Measurements from ENCODE around the gene OR1J1.

The OR1J1 gene

GRCh38 chr9:122477826-122478225 is at the start of gene OR1J1:
Gene OR1J1 (minus strand): TSS chr9:122477926. CDS start chr9:122477926, 0 bp downstream.
- DNase-seq, result no peak

DNA sequence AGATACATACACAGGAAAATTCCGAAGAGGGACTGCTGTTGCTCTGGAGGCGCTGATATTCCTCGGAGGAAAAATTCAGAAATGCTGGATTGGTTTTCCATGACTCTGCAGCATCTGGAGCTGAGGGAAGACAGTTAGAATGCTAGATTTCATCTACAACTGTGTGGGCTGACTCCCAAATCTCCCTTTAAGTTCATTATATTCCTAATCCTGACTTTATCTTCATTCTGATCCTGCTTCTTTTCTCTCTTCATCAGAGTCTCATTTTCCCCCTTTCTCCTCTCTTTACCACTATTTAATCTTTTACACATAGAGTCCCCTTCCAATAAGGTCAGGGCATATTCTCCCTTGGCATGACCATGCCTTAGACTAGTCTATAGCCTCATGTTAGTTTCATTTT is 49.5 kb upstream of the OR1J1 start, which contains the start of gene OR1N1:
TSS of gene OR1N1 (minus strand) at position 101 of the 400 bp plus-strand sequence. CDS start at position 101, 0 bp downstream.
- DNase-seq, result no peak

DNA sequence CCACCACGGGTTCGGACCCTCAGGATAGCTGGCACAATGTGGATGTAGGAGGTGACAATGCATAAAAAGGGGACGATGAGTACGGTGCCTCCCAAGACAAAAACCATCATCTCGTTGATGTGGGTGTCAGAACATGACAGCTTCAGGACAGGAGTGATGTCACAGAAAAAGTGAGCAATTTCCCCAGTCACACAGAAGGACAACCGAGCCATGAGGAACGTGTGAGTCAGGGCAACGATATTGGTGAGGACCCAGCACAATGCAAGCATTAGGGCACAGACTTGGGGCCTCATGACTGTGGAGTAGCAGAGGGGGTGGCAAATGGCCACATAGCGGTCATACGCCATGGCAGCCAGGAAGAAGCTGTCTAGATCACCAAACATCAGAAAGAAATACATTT is 48.9 kb upstream of the OR1J1 start:
- no peak for DNase-seq

GRCh38 chr9:122519376-122519775 is 41.6 kb upstream of the OR1J1 start:
- DNase-seq, result no peak

DNA sequence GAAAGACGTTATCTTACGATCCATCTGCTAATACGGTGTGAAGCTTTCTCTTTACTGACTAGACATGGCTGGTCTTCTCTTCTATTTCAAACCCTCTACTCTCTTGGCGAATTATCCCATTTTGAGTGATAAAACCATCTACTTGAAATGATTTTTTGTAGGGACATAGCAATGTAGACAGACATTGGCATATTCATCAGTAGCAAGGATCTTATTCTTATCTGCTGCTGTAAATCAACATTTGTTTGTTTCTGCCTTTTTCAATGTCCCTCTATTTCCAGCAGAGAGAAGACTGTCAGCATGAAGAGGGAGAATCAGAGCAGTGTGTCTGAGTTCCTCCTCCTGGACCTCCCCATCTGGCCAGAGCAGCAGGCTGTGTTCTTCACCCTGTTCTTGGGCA is 41.1 kb upstream of the OR1J1 start, which contains the start of gene OR1J4:
TSS of gene OR1J4 (plus strand) at position 301 of the 400 bp plus-strand sequence. CDS start at position 301, 0 bp downstream.
- no peak for DNase-seq

DNA sequence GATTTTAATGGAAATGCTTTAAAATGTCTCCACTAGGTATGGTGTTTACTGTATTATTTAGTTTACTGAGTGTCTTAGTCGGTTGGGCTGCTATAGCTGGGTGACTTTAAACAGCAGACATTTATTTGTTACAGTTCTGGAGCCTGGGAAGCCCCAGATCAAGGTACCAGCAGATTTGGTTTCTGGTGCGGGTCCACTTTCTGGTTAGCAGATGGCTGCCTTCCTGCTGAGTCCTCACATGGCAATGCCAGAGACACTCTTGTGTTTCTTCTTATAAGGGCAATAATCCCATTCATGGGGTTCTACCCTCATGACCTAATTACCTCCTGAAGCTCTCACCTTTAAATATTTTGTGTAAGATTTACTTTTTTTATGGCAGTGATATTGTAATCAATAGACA is 40.5 kb upstream of the OR1J1 start:
- no peak for DNase-seq

GRCh38 chr9:122510502-122510901 is 32.8 kb upstream of the OR1J1 start, which contains the start of gene OR1J2:
Gene OR1J2 (plus strand): TSS chr9:122510802. CDS start chr9:122510802, 0 bp downstream.
- no peak for DNase-seq

GRCh38 chr9:122506964-122507363 is 29.2 kb upstream of the OR1J1 start:
- no peak for DNase-seq

DNA sequence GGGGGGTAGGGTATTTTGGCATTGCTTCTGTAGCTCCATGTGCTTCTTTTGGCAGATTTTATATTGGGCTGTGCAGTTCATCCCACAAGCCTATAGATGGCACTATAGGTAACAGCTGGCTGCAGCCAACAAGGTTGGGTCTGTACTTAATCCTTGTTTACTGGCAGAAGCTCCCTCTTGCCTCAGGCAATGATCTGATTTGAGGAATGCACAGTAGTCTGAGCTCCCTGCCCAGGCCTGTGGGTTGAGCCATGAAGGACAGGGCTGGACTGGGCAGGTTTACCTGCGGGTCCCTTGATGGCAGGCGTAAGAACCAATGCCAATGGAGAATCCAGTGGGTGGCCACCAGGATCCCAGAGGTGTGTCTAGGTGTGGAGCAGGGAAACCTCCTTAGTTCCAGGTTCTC is 21.2 kb upstream of the OR1J1 start:
- DNase-seq, result peak; percentile 14

- DNase-seq, result no peak
Observed at GRCh38 chr9:122479062-122479461, 1.3 kb upstream of the OR1J1 start.

GRCh38 chr9:122477346-122477745 is 380 bp downstream of the OR1J1 start:
- DNase-seq, result no peak

GRCh38 chr9:122475717-122476116 is 2.0 kb downstream of the OR1J1 start:
- no peak for DNase-seq

DNA sequence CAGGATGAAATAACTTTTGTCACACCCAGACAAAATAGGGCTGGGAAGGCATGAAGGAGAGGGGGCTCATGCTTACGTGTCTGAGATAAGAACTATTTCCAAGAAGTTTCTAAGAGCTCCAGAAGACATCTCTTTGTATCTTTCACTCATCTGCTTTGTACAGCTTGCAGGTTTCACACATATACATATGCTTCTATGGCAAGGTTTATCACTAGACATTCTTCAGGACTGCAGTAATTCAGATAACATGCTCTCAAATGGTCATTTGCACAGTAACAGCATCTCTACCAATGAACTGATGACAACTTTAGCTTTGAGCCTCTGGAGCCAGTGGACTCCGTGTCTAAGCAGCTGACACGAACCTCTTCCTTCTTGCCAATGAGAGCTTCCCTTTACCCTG is 3.2 kb downstream of the OR1J1 start:
- DNase-seq, result no peak

DNA sequence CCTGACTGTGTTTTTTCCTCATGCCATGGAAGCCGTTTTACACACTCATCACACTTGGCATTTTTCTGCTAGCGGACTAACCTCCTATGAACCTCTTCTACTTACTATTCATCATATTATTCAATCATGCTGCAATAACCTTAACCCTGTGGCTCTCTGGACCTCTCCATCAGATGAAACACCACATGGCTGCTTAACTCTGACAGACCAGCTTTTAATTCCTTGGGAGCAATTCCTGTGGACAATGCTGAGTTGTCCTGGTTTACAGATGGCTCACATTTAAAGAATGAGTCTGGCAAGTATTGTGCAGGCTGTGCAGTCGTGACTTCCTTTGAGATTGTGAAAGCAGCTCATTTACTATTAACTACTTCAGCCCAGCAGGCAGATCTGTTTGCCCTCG is 9.0 kb downstream of the OR1J1 start:
- no peak for DNase-seq

DNA sequence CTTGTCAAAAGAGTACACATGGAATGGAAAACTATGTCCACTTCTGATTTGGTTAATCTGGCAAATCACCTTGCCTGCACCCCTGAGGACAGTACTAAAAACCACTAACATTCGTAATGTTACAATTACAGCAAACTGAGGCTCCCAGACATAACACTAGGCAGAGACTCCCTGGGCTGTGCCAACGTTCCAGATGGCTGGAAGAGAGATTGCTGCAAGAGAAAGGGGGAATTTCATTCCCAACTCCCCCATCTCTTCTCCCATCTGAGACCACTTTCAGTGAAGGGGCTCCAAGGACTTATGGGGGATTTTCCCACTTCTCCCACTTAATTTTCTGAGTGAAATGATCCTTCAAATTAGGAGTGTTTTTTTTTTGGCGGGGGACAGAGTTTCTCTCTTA is 11.3 kb downstream of the OR1J1 start:
- DNase-seq, result no peak

DNA sequence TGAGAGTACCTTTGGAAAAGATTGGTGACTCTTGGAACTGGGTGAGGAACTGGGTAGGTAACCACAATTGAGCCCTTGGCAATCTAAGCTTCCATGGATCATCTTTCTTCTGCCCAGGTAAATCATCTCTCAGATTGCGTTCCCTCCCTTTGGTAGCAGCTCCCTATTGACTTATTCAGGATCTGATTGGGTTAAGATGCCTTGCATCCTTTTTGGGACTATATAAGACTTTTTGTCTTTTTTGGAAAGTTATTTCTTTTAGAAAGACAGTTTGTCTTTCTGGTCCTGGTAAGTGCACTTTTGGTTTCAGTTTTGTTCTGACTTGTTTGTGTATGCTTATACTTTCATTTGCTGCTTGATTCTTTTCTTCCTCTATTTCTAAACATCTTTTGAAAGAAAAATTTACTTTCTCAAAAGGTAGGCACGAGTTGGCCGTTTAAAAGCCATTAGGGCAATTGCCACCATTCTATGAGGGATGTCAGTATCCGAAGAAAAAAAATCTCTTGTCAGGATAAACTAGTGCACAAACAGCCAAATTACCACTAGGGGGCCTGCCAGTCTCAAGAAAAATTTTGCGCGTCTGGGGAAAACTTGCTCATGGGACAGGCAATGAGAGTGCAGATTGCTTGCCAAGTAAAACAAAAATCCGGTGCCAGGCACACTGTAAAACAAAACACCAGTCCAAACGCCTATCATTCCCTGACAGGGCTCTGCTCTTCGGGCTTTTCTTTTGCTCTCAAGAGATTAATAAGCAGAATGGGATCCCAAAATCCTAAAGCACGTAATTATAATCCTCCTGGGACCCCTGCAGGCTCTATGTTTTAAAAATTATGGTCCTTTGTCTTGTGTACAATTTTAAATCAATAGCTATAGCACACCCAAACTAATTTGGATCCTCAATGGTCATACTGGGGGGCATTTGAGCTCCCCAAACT is 12.8 kb downstream of the OR1J1 start:
- peak; percentile 82 for DNase-seq

GRCh38 chr9:122463828-122464632 is 13.7 kb downstream of the OR1J1 start:
- peak; percentile 83 for DNase-seq

DNA sequence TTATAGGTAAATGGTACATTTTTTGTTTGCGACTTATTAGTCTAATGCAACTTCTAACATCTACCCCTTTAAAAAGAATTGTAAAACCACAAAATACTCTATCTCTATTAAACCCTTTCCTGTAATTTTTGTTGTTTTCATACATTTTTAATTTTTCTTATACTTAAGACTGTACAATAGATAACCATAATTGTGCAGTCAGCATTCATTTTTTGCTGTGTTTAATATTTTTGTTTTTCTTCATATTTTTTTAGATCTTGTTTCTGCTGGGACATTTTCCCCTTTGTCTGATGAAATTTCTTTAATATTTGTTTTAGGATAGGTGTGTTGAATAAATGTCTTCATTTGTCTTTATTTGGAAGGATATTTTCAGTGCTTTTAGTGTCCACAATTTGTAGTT is 19.9 kb downstream of the OR1J1 start:
- DNase-seq, result no peak

DNA sequence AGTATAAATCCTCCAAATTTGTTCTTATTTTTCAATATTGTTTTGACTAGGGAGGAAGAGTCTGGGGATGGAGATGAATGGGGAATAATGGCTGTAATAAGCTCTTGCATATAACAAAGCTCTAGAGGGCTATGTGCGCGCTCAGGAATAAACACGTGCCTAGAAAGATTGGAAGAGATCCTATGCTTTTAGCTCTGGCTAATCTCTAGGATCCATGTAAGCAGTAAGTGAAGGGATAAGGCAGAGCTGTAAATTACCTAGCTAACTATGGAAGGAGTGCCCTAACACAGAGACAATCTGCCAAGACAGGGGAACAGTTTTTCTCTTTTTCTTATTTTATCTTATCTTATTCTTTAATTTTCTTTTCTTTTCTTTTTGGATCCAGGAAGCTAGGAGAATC is 21.6 kb downstream of the OR1J1 start:
- DNase-seq, result no peak

DNA sequence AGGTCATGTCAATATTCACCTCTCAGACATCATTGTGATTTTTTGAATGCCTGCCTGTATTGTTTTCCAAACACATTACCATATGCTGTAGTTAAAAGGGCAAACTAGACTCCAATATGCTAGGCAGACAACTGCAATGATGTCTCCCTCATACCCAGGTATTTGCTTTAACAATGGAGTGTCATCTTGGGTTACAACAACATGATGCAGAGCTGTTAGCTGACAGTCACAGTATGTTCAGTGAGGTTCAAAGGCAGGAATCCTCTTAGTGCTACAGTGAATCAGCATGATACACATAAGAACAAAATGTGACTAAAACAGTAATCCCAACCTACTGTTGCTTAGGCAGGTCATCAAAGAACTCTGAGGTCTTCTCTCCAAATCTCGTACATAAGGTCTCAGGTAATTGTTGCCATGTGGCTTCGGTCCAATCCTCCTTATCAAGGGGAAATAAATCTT is 24.0 kb downstream of the OR1J1 start:
- DNase-seq, result no peak

- no peak for DNase-seq
Observed at GRCh38 chr9:122446819-122447484, 30.8 kb downstream of the OR1J1 start.

DNA sequence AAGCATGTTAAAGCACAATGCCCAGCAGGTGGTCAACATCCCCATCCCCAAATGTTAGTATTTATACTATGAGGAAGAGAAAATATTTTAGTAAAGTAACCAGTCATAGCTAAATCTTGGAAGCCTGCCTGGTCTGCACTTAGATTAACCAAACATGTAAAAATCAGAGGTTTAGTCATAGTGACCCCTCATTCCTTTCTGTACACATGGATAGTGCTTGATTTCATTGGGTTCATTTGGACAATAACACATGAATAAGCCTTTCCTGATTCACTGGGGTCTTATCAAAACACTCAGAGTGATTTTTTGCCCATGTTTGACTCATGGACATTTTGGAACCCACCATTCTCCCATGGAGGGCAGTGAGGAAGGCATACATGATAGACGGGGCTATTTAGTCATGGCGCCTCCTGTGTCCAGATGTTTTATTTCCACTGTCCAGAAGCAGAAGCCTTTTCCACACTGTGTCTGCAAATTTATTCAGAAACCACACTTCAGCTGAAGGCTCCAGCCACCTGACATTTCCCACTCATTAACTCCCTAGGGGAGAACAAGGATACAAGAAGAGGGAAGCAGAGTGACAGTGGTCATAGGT is 32.5 kb downstream of the OR1J1 start:
- DNase-seq, result no peak
